Hepatocyte (in vitro differentiated cells): Measurements from ENCODE around the gene RAI1.

Experiments
- CTCF ChIP-seq: fragments of 200-600 bp; sonication (generic); IDR thresholded peaks from 2 replicates; pipeline ENCODE4 v1.5.1; 2016; ENCODE audit warnings: antibody characterized with exemption, mild to moderate bottlenecking; ENCODE audit not compliant: poor library complexity
- EZH2 ChIP-seq: fragments of 200-600 bp; sonication (generic); IDR thresholded peaks from 2 replicates; pipeline ENCODE4 v1.6.1; 2016; ENCODE audit warnings: antibody characterized with exemption, mild to moderate bottlenecking, borderline replicate concordance
- EZH2phosphoT487 ChIP-seq: fragments of 200-600 bp; sonication (generic); IDR thresholded peaks from one replicate; pipeline ENCODE4 v1.6.1; 2018; ENCODE audit warnings: antibody characterized with exemption, mild to moderate bottlenecking, low read depth, moderate library complexity; ENCODE audit not compliant: unreplicated experiment, severe bottlenecking

- TF ChIP-seq CTCF (no peak), EZH2 (no peak), EZH2phosphoT487 (no peak)
Measured at GRCh38 chr17:17675925-17676534, 5.2 kb upstream of the RAI1 start.
